ENCODE measurements around the gene CHST15.

The CHST15 gene

GRCh38 chr10:124044143-124044862, 49.1 kb downstream of the CHST15 start:
- Histone ChIP-seq H3K4me3 (ENCODE audit: low read length) (no peak overlapping the region), H3K36me3 (ENCODE audit: insufficient read depth, low read length) (no peaks in the 10 kb centered on the region), H3K4me2 (ENCODE audit: low read length) (no peak overlapping the region), H3K27me3 (ENCODE audit: control insufficient read depth, insufficient read depth, low read length) (peaks cover 11% of the 10 kb centered on the region), H3K4me1 (ENCODE audit: control insufficient read depth, insufficient read depth, low read length) (no peaks in the 10 kb centered on the region), H3K9ac (ENCODE audit: low read depth, low read length) (no peak overlapping the region), H3K9me3 (replicated peaks; ENCODE audit: low read length) (no peaks in the 10 kb centered on the region)

GRCh38 chr10:124043310-124044142, 49.9 kb downstream of the CHST15 start:
- peaks cover 11% of the 10 kb centered on the region for H3K27me3 ChIP-seq (ENCODE audit: control insufficient read depth, insufficient read depth, low read length)
- no peak overlapping the region for H3K4me3 ChIP-seq (ENCODE audit: low read length)
- H3K9ac ChIP-seq (ENCODE audit: low read depth, low read length): no peak overlapping the region
- no peaks in the 10 kb centered on the region for H3K36me3 ChIP-seq (ENCODE audit: insufficient read depth, low read length)
- H3K4me2 ChIP-seq (ENCODE audit: low read length): no peak overlapping the region
- H3K9me3 ChIP-seq (replicated peaks; ENCODE audit: low read length): no peaks in the 10 kb centered on the region
- no peaks in the 10 kb centered on the region for H3K4me1 ChIP-seq (ENCODE audit: control insufficient read depth, insufficient read depth, low read length)

GRCh38 chr10:124042656-124043309, 50.6 kb downstream of the CHST15 start:
- Histone ChIP-seq H3K9ac (ENCODE audit: low read depth, low read length) (no peak overlapping the region), H3K4me1 (ENCODE audit: control insufficient read depth, insufficient read depth, low read length) (no peaks in the 10 kb centered on the region), H3K4me2 (ENCODE audit: low read length) (no peak overlapping the region), H3K9me3 (replicated peaks; ENCODE audit: low read length) (no peaks in the 10 kb centered on the region), H3K4me3 (ENCODE audit: low read length) (no peak overlapping the region), H3K27me3 (ENCODE audit: control insufficient read depth, insufficient read depth, low read length) (peaks cover 11% of the 10 kb centered on the region), H3K36me3 (ENCODE audit: insufficient read depth, low read length) (no peaks in the 10 kb centered on the region)

- H3K9ac ChIP-seq (ENCODE audit: low read depth, low read length): no peak overlapping the region
- H3K4me1 ChIP-seq (ENCODE audit: control insufficient read depth, insufficient read depth, low read length): no peaks in the 10 kb centered on the region
- no peak overlapping the region for H3K4me3 ChIP-seq (ENCODE audit: low read length)
- H3K36me3 ChIP-seq (ENCODE audit: insufficient read depth, low read length): no peaks in the 10 kb centered on the region
- H3K4me2 ChIP-seq (ENCODE audit: low read length): no peak overlapping the region
- H3K27me3 ChIP-seq (ENCODE audit: control insufficient read depth, insufficient read depth, low read length): peaks cover 11% of the 10 kb centered on the region
- no peaks in the 10 kb centered on the region for H3K9me3 ChIP-seq (replicated peaks; ENCODE audit: low read length)
Measured at GRCh38 chr10:124041675-124042445, 51.5 kb downstream of the CHST15 start.

GRCh38 chr10:124040451-124041188, 52.8 kb downstream of the CHST15 start:
- H3K4me3 ChIP-seq (ENCODE audit: low read length): no peak overlapping the region
- H3K36me3 ChIP-seq (ENCODE audit: insufficient read depth, low read length): no peaks in the 10 kb centered on the region

GRCh38 chr10:124039483-124040013, 53.9 kb downstream of the CHST15 start:
- Histone ChIP-seq H3K4me3 (ENCODE audit: low read length) (no peak overlapping the region), H3K4me1 (ENCODE audit: control insufficient read depth, insufficient read depth, low read length) (no peaks in the 10 kb centered on the region)

More at GRCh38 chr10:124040451-124041188, 52.8 kb downstream of the CHST15 start:
- Histone ChIP-seq H3K4me2 (ENCODE audit: low read length) (no peak overlapping the region), H3K9ac (ENCODE audit: low read depth, low read length) (no peak overlapping the region), H3K27me3 (ENCODE audit: control insufficient read depth, insufficient read depth, low read length) (peaks cover 11% of the 10 kb centered on the region), H3K9me3 (replicated peaks; ENCODE audit: low read length) (no peaks in the 10 kb centered on the region), H3K4me1 (ENCODE audit: control insufficient read depth, insufficient read depth, low read length) (no peaks in the 10 kb centered on the region)

GRCh38 chr10:124037784-124038183, 55.6 kb downstream of the CHST15 start:
- no peak overlapping the region for H3K4me2 ChIP-seq (ENCODE audit: low read length)
- H3K9me3 ChIP-seq (replicated peaks; ENCODE audit: low read length): no peaks in the 10 kb centered on the region
- no peaks in the 10 kb centered on the region for H3K36me3 ChIP-seq (ENCODE audit: insufficient read depth, low read length)
- no peak overlapping the region for H3K9ac ChIP-seq (ENCODE audit: low read depth, low read length)
- H3K4me1 ChIP-seq (ENCODE audit: control insufficient read depth, insufficient read depth, low read length): peaks cover 16% of the 10 kb centered on the region
- no peak overlapping the region for H3K4me3 ChIP-seq (ENCODE audit: low read length)
- no peaks in the 10 kb centered on the region for H3K27me3 ChIP-seq (ENCODE audit: control insufficient read depth, insufficient read depth, low read length)

More at GRCh38 chr10:124039483-124040013, 53.9 kb downstream of the CHST15 start:
- H3K27me3 ChIP-seq (ENCODE audit: control insufficient read depth, insufficient read depth, low read length): peaks cover 11% of the 10 kb centered on the region
- no peak overlapping the region for H3K4me2 ChIP-seq (ENCODE audit: low read length)
- H3K9me3 ChIP-seq (replicated peaks; ENCODE audit: low read length): no peaks in the 10 kb centered on the region
- H3K9ac ChIP-seq (ENCODE audit: low read depth, low read length): no peak overlapping the region
- no peaks in the 10 kb centered on the region for H3K36me3 ChIP-seq (ENCODE audit: insufficient read depth, low read length)

GRCh38 chr10:124037286-124037685, 56.1 kb downstream of the CHST15 start:
- no peak overlapping the region for H3K4me3 ChIP-seq (ENCODE audit: low read length)
- no peak overlapping the region for H3K9ac ChIP-seq (ENCODE audit: low read depth, low read length)
- no peaks in the 10 kb centered on the region for H3K27me3 ChIP-seq (ENCODE audit: control insufficient read depth, insufficient read depth, low read length)
- no peaks in the 10 kb centered on the region for H3K9me3 ChIP-seq (replicated peaks; ENCODE audit: low read length)
- H3K4me1 ChIP-seq (ENCODE audit: control insufficient read depth, insufficient read depth, low read length): peaks cover 18% of the 10 kb centered on the region
- no peak overlapping the region for H3K4me2 ChIP-seq (ENCODE audit: low read length)
- no peaks in the 10 kb centered on the region for H3K36me3 ChIP-seq (ENCODE audit: insufficient read depth, low read length)

GRCh38 chr10:124036746-124037145, 56.7 kb downstream of the CHST15 start:
- H3K27me3 ChIP-seq (ENCODE audit: control insufficient read depth, insufficient read depth, low read length): no peaks in the 10 kb centered on the region
- H3K9ac ChIP-seq (ENCODE audit: low read depth, low read length): no peak overlapping the region
- H3K4me3 ChIP-seq (ENCODE audit: low read length): no peak overlapping the region
- H3K4me1 ChIP-seq (ENCODE audit: control insufficient read depth, insufficient read depth, low read length): peaks cover 18% of the 10 kb centered on the region
- H3K36me3 ChIP-seq (ENCODE audit: insufficient read depth, low read length): no peaks in the 10 kb centered on the region
- H3K4me2 ChIP-seq (ENCODE audit: low read length): no peak overlapping the region
- H3K9me3 ChIP-seq (replicated peaks; ENCODE audit: low read length): no peaks in the 10 kb centered on the region

- no peak overlapping the region for H3K9ac ChIP-seq (ENCODE audit: low read depth, low read length)
- H3K36me3 ChIP-seq (ENCODE audit: insufficient read depth, low read length): no peaks in the 10 kb centered on the region
- peaks cover 18% of the 10 kb centered on the region for H3K4me1 ChIP-seq (ENCODE audit: control insufficient read depth, insufficient read depth, low read length)
- no peaks in the 10 kb centered on the region for H3K27me3 ChIP-seq (ENCODE audit: control insufficient read depth, insufficient read depth, low read length)
- H3K4me3 ChIP-seq (ENCODE audit: low read length): no peak overlapping the region
- no peaks in the 10 kb centered on the region for H3K9me3 ChIP-seq (replicated peaks; ENCODE audit: low read length)
- H3K4me2 ChIP-seq (ENCODE audit: low read length): no peak overlapping the region
Measured at GRCh38 chr10:124035928-124036558, 57.4 kb downstream of the CHST15 start.

Measured in skeletal muscle satellite cell (primary cell).